ENCODE results near the gene NREP.

Gene NREP

DNA sequence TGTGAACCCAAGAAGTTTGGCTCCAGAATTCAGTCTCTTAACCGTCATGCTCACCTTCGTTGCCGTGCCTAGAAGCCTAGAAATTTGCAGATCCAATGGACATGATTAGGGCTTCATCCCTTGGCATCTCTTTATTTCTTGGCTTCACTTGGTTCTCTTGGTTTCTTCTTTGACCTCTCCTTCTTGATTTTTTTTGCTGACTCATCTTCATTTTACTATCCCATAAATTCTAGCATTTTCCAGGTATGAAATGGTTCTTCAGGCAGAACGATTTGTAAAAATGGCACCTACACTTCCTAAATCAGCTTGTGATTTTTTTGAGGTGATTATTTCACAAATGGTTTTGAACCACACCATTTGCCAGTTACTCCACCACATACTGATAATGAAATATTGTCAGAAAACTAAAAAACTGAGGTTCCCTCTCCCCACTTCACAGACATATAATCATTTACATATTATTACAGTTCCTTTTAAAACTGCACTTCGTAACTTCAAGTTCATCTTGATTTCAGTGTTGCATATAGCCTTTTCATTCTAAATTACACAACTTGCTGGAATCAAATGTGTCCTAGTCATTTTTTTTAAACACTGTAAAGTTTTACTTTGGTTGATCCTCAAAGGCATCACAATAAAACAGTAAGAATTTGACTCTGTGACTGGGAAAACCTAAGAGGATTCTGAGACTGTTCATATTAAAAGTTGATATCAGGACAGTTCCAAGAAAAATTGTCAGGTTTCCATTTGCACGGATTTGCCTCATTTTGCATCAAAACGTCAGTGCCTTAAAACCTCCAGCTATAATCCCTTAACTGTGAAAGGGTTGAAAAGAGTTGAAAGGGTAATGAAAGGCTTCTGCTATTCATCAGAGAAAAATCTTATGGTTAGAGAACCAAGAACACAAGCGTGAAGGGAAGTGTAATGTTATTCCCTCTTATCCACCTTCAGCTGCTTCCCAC is 8.9 kb upstream of the NREP start:
- DNase-seq (ENCODE audit: extremely low read depth in 1 of 2, low read depth in 1 of 2), result no peak

GRCh38 chr5:111764019-111764418 is 7.0 kb upstream of the NREP start:
- DNase-seq (ENCODE audit: extremely low read depth in 1 of 2, low read depth in 1 of 2), result no peak

GRCh38 chr5:111762895-111763294 is 5.9 kb upstream of the NREP start:
- no peak for DNase-seq (ENCODE audit: extremely low read depth in 1 of 2, low read depth in 1 of 2)

DNA sequence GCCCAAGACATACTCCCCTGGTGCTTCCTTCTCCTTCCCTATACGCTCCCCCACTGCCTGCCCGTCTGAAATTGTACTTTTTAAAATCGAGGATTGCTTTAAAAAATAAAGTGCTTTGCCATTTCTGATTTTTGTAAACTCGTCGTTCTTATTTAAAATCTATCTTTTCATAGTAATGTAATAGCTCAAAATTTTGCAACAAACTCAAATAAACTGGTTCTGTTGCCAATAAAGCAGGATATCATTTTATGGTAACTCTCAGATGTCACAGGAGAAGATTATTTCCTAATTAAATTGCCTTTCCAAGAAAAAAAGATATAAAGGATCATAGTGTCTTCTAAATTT is 1.3 kb upstream of the NREP start:
- DNase-seq (ENCODE audit: extremely low read depth in 1 of 2, low read depth in 1 of 2), result no peak

DNA sequence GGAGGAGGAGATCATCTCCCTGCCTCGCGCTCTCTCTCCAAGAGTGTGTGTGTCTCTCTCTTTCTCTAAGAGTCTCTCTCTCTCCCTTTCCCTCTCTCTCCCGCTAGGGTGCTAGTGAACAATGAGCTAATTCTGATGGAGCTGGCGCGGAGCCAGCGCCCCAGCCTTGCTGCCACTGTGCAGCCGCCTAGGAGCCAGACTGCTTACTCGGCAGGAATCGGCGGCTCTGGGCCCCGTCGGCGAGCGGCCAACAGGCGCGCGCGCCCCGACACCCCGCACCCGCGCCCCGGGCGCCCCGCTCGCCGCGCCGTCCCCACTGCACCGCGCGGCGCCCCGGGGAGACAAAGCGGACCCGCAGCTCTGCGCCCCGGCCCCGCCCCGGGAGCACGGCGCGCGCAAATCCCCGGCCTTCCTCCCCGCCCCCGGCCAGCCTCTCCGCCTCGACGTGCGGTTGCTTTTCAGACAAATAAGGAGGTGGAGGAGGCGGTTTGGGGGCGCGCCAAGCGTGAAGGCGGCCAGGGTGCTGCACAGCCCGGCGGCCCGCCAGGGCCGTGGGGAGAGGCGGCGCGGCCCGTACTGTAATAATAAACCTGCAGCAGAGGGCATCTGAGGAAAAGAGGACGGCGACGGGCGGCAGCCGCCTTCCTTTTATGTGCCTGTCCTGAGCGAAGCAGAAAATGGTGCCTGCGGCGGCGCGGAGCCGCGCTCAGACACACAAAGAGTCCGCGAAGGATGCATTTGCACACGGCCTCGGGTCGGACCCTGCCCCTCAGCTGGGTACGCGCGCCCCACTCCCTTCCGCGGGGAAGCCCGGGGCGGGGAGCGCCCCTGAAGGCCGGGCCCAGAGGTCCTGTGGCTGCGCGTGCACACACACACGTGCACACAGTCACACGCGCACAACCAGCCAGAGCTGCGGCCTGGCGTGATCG is 625 bp upstream of the NREP start:
- peak; percentile 64 to 71 for DNase-seq (ENCODE audit: extremely low read depth in 1 of 2, low read depth in 1 of 2)

DNA sequence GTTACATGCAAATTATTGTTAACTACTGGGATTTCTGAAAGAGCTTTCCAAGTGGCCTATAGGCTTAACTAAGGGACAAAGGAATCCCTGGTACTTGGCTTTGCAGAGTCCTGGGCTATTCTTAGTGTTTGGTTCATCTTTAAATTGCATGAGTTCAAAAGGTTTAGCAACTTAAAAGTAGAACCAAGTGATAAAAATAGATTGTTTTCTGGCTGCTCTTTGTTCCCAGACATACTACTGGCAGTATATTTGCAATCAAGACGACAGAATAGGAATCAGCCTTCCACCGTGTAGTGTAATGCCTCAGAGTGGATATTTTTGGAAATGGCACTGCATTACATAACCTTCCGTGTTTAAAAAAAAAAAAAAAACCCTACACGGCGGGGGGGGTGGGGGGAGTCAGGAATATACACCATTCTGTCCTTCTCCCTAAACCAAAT is 1.0 kb downstream of the NREP start:
- no peak for DNase-seq (ENCODE audit: extremely low read depth in 1 of 2, low read depth in 1 of 2)

- DNase-seq (ENCODE audit: extremely low read depth in 1 of 2, low read depth in 1 of 2), result no peak
These were observed 1.6 kb downstream of the NREP start for GRCh38 chr5:111755345-111755941.

GRCh38 chr5:111753884-111754589 is 3.0 kb downstream of the NREP start:
- no peak for DNase-seq (ENCODE audit: extremely low read depth in 1 of 2, low read depth in 1 of 2)

- DNase-seq (ENCODE audit: extremely low read depth in 1 of 2, low read depth in 1 of 2), result no peak
These were observed 4.5 kb downstream of the NREP start for GRCh38 chr5:111752426-111752965.

- no peak for DNase-seq (ENCODE audit: extremely low read depth in 1 of 2, low read depth in 1 of 2)
These were observed 7.5 kb downstream of the NREP start for GRCh38 chr5:111749303-111750026.

DNA sequence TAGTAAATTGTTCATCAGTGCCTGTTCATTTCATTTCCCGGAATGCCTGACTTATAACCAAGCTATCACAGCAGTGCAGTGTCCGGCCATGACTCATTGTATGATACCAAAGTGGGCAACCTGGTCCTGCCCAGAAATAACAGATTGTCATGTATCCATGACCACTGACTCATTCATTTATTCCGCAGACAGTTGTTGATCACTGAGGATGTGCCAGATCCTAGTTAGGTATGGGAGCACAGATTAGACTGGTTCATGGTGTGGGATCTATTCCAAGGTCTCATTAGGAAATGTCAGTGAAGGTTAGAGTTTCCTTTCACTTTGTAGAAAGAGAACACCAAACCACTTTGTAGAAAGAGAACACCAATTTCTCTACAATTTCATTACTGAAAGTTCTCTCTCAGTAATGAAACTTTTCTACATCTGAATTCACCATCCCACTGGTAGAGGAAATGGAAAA is 8.7 kb downstream of the NREP start:
- DNase-seq (ENCODE audit: extremely low read depth in 1 of 2, low read depth in 1 of 2), result no peak

GRCh38 chr5:111747337-111747736 is 9.7 kb downstream of the NREP start:
- no peak for DNase-seq (ENCODE audit: extremely low read depth in 1 of 2, low read depth in 1 of 2)

DNA sequence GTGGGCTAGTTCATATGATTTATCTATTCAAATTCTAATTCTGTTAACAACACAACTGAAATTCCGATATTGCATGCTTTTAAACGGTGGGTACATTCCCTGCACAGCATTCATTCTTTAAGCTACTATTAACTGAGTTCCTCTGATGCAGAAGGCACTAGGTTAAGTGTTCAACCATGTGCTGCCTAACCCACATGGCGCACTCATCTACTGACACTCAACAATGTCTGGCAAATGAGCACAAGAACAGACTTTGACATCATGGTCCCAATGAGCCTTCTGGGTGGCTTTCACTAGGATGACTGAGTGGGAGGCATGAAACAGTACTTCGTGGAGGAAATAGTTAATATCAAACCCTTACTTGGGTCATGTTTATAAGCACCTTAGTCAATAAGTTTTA is 10.2 kb downstream of the NREP start:
- no peak for DNase-seq (ENCODE audit: extremely low read depth in 1 of 2, low read depth in 1 of 2)

GRCh38 chr5:111745075-111745739 is 11.8 kb downstream of the NREP start:
- DNase-seq (ENCODE audit: extremely low read depth in 1 of 2, low read depth in 1 of 2), result no peak

- DNase-seq (ENCODE audit: extremely low read depth in 1 of 2, low read depth in 1 of 2), result no peak
These were observed 12.5 kb downstream of the NREP start for GRCh38 chr5:111744455-111744854.

DNA sequence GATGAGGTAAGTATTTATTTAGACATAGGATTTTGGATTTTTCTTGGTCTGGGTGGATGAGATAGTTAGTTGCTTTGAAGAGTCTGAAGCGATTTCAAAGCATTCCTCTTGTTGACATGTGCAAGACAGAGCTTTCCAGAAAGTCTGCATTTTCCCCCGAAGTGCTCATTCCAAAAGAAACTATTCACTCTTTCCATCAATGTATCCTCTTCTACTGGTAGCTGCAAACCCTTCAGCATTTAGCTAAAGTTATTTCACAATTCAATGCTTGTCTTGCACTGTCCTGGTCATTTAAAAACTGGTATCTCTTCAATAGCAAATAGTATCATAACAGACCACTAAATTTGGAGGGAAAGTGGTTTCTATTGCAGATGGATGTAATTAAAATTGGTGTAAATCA is 13.0 kb downstream of the NREP start:
- DNase-seq (ENCODE audit: extremely low read depth in 1 of 2, low read depth in 1 of 2), result no peak

DNA sequence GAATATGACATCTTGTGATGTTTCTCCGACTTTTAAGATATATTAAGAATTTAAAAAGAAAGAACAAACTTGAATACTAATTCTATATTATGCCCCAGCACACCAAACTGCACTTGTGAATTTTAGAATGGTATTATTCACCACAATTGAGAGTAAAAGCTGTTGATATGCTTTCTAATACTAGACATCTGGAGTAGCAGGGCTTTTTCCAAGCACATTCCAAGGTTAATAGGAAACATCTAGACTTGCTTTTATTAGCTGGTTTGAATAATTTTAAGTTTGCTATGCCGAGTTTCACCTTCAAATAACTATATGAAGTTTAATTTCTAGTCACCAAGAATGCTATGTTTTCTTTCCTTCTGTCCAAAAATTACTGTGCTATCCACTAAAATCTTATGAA is 13.5 kb downstream of the NREP start:
- DNase-seq (ENCODE audit: extremely low read depth in 1 of 2, low read depth in 1 of 2), result no peak

DNA sequence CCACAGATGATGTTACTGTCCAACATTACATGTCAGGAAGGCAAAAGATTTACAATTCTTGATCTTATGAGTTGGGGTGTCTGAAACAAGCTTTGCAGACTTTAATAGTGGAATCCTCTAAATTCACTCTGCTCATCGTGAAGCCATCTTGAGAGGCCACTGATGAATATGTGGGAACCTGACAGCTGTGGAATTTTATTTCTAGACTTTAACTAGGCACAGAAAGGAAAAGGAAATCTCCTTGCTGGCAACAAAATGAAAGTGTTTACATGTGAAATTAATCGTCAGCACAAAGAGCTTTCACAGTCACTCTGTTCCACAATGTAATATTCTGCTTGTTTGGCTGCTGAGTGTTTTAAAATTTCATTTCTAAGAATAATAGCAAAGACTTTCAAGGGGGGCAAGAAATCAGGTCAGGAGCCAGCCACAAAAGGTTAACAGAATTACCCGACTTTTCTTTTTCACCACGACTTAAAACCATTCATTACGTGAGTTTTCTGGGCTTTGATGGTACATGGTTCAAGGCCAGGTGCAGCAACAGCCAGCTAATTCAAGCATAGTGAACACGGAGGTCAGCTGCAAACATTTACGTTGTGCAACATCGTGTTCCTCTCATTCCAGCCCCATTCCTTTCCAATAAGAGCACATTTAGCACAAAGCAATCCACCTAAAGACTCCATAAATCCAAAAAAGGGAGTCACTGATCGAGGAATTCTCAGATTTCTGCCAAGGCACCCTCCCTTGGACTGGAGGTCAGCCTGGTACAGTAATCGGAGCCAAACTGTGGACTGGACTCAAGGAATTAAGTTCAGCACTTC is 14.6 kb downstream of the NREP start:
- no peak for DNase-seq (ENCODE audit: extremely low read depth in 1 of 2, low read depth in 1 of 2)

Data from stimulated activated CD8-positive, alpha-beta memory T cell treated with anti-CD3 and anti-CD28 coated beads, Interleukin-7, amount 100 ng/mL, for 48 hours (primary cell).